ENCODE results near the gene DUSP19.

Gene DUSP19

GRCh38 chr2:183117226-183117625 is 38.7 kb downstream of the DUSP19 start:
- no peaks in the 10 kb centered on the region for H3K27me3 ChIP-seq (ENCODE audit: control insufficient read depth, insufficient read depth, low read length)
- H3K9me3 ChIP-seq (ENCODE audit: control insufficient read depth, low read length): no peaks in the 10 kb centered on the region
- no peak overlapping the region for H3K9ac ChIP-seq (ENCODE audit: low read length)
- H3K4me3 ChIP-seq (ENCODE audit: low read length): no peak overlapping the region
- no peaks in the 10 kb centered on the region for H3K36me3 ChIP-seq (ENCODE audit: control insufficient read depth, insufficient read depth, low read length)
- no peaks in the 10 kb centered on the region for H3K4me1 ChIP-seq (ENCODE audit: control insufficient read depth, insufficient read depth, low read length)

GRCh38 chr2:183123117-183123958 is 44.8 kb downstream of the DUSP19 start:
- H3K27me3 ChIP-seq (ENCODE audit: control insufficient read depth, insufficient read depth, low read length): no peaks in the 10 kb centered on the region
- H3K36me3 ChIP-seq (ENCODE audit: control insufficient read depth, insufficient read depth, low read length): no peaks in the 10 kb centered on the region
- no peaks in the 10 kb centered on the region for H3K9me3 ChIP-seq (ENCODE audit: control insufficient read depth, low read length)
- H3K9ac ChIP-seq (ENCODE audit: low read length): peak overlapping the region; percentile 75
- no peaks in the 10 kb centered on the region for H3K4me1 ChIP-seq (ENCODE audit: control insufficient read depth, insufficient read depth, low read length)
- peak overlapping the region; percentile 43 for H3K4me3 ChIP-seq (ENCODE audit: low read length)

GRCh38 chr2:183123959-183124221 is 45.3 kb downstream of the DUSP19 start:
- Histone ChIP-seq H3K9me3 (ENCODE audit: control insufficient read depth, low read length) (no peaks in the 10 kb centered on the region), H3K36me3 (ENCODE audit: control insufficient read depth, insufficient read depth, low read length) (no peaks in the 10 kb centered on the region), H3K9ac (ENCODE audit: low read length) (peak overlapping the region; percentile 75), H3K4me3 (ENCODE audit: low read length) (peak overlapping the region; percentile 43), H3K27me3 (ENCODE audit: control insufficient read depth, insufficient read depth, low read length) (no peaks in the 10 kb centered on the region), H3K4me1 (ENCODE audit: control insufficient read depth, insufficient read depth, low read length) (no peaks in the 10 kb centered on the region)

- H3K27me3 ChIP-seq (ENCODE audit: control insufficient read depth, insufficient read depth, low read length): no peaks in the 10 kb centered on the region
- no peaks in the 10 kb centered on the region for H3K36me3 ChIP-seq (ENCODE audit: control insufficient read depth, insufficient read depth, low read length)
- peak within 1 kb of the TSS; percentile 43 for H3K4me3 ChIP-seq (ENCODE audit: low read length)
- no peaks in the 10 kb centered on the region for H3K9me3 ChIP-seq (ENCODE audit: control insufficient read depth, low read length)
- no peaks in the 10 kb centered on the region for H3K4me1 ChIP-seq (ENCODE audit: control insufficient read depth, insufficient read depth, low read length)
- peak within 1 kb of the TSS; percentile 75 for H3K9ac ChIP-seq (ENCODE audit: low read length)
Measured at GRCh38 chr2:183124222-183124956, 45.8 kb downstream of the DUSP19 start, which contains the start of gene NUP35. Gene NUP35 (plus strand): TSS chr2:183124443. CDS start chr2:183124458, 15 bp downstream.

GRCh38 chr2:183124957-183125255 is 46.4 kb downstream of the DUSP19 start:
- Histone ChIP-seq H3K9me3 (ENCODE audit: control insufficient read depth, low read length) (no peaks in the 10 kb centered on the region), H3K4me3 (ENCODE audit: low read length) (peak overlapping the region; percentile 43), H3K4me1 (ENCODE audit: control insufficient read depth, insufficient read depth, low read length) (no peaks in the 10 kb centered on the region), H3K36me3 (ENCODE audit: control insufficient read depth, insufficient read depth, low read length) (no peaks in the 10 kb centered on the region), H3K9ac (ENCODE audit: low read length) (peak overlapping the region; percentile 75), H3K27me3 (ENCODE audit: control insufficient read depth, insufficient read depth, low read length) (no peaks in the 10 kb centered on the region)

GRCh38 chr2:183125659-183126341 is 47.3 kb downstream of the DUSP19 start:
- Histone ChIP-seq H3K36me3 (ENCODE audit: control insufficient read depth, insufficient read depth, low read length) (no peaks in the 10 kb centered on the region), H3K4me3 (ENCODE audit: low read length) (no peak overlapping the region), H3K4me1 (ENCODE audit: control insufficient read depth, insufficient read depth, low read length) (no peaks in the 10 kb centered on the region), H3K9ac (ENCODE audit: low read length) (no peak overlapping the region), H3K27me3 (ENCODE audit: control insufficient read depth, insufficient read depth, low read length) (no peaks in the 10 kb centered on the region), H3K9me3 (ENCODE audit: control insufficient read depth, low read length) (no peaks in the 10 kb centered on the region)

GRCh38 chr2:183126635-183127034 is 48.1 kb downstream of the DUSP19 start:
- Histone ChIP-seq H3K9ac (ENCODE audit: low read length) (no peak overlapping the region), H3K36me3 (ENCODE audit: control insufficient read depth, insufficient read depth, low read length) (no peaks in the 10 kb centered on the region), H3K4me3 (ENCODE audit: low read length) (no peak overlapping the region), H3K4me1 (ENCODE audit: control insufficient read depth, insufficient read depth, low read length) (no peaks in the 10 kb centered on the region), H3K27me3 (ENCODE audit: control insufficient read depth, insufficient read depth, low read length) (no peaks in the 10 kb centered on the region), H3K9me3 (ENCODE audit: control insufficient read depth, low read length) (no peaks in the 10 kb centered on the region)

- Histone ChIP-seq H3K4me1 (ENCODE audit: control insufficient read depth, insufficient read depth, low read length) (no peaks in the 10 kb centered on the region), H3K4me3 (ENCODE audit: low read length) (no peak overlapping the region), H3K9ac (ENCODE audit: low read length) (no peak overlapping the region), H3K9me3 (ENCODE audit: control insufficient read depth, low read length) (no peaks in the 10 kb centered on the region), H3K36me3 (ENCODE audit: control insufficient read depth, insufficient read depth, low read length) (no peaks in the 10 kb centered on the region), H3K27me3 (ENCODE audit: control insufficient read depth, insufficient read depth, low read length) (no peaks in the 10 kb centered on the region)
Measured at GRCh38 chr2:183134016-183134415, 55.5 kb downstream of the DUSP19 start.

- Histone ChIP-seq H3K9ac (ENCODE audit: low read length) (no peak overlapping the region), H3K4me3 (ENCODE audit: low read length) (no peak overlapping the region)
Measured at GRCh38 chr2:183148955-183149354, 70.4 kb downstream of the DUSP19 start.

GRCh38 chr2:183149489-183149888 is 70.9 kb downstream of the DUSP19 start:
- Histone ChIP-seq H3K9me3 (ENCODE audit: control insufficient read depth, low read length) (peaks cover 3% of the 10 kb centered on the region), H3K27me3 (ENCODE audit: control insufficient read depth, insufficient read depth, low read length) (no peaks in the 10 kb centered on the region), H3K36me3 (ENCODE audit: control insufficient read depth, insufficient read depth, low read length) (no peaks in the 10 kb centered on the region), H3K4me1 (ENCODE audit: control insufficient read depth, insufficient read depth, low read length) (no peaks in the 10 kb centered on the region), H3K4me3 (ENCODE audit: low read length) (no peak overlapping the region), H3K9ac (ENCODE audit: low read length) (no peak overlapping the region)

More at GRCh38 chr2:183148955-183149354, 70.4 kb downstream of the DUSP19 start:
- H3K4me1 ChIP-seq (ENCODE audit: control insufficient read depth, insufficient read depth, low read length): no peaks in the 10 kb centered on the region
- no peaks in the 10 kb centered on the region for H3K36me3 ChIP-seq (ENCODE audit: control insufficient read depth, insufficient read depth, low read length)
- H3K27me3 ChIP-seq (ENCODE audit: control insufficient read depth, insufficient read depth, low read length): no peaks in the 10 kb centered on the region
- H3K9me3 ChIP-seq (ENCODE audit: control insufficient read depth, low read length): peaks cover 3% of the 10 kb centered on the region
